Kidney tubule cell (primary cell): Measurements from ENCODE around the gene DOP1B.
A peak's percentile ranks its signal among the peaks of the same experiment; 100 is the strongest.
"Not testable (repeated sequence)": the region's sequence is repeated elsewhere in the genome, so short reads cannot be mapped to it uniquely, and the experiment has no call there.

Experiments used
- DNase-seq: peaks from one replicate; pipeline ENCODE4 v3.0.0-alpha.2; 2018; ENCODE audit warnings: low spot score

Gene DOP1B

DNA sequence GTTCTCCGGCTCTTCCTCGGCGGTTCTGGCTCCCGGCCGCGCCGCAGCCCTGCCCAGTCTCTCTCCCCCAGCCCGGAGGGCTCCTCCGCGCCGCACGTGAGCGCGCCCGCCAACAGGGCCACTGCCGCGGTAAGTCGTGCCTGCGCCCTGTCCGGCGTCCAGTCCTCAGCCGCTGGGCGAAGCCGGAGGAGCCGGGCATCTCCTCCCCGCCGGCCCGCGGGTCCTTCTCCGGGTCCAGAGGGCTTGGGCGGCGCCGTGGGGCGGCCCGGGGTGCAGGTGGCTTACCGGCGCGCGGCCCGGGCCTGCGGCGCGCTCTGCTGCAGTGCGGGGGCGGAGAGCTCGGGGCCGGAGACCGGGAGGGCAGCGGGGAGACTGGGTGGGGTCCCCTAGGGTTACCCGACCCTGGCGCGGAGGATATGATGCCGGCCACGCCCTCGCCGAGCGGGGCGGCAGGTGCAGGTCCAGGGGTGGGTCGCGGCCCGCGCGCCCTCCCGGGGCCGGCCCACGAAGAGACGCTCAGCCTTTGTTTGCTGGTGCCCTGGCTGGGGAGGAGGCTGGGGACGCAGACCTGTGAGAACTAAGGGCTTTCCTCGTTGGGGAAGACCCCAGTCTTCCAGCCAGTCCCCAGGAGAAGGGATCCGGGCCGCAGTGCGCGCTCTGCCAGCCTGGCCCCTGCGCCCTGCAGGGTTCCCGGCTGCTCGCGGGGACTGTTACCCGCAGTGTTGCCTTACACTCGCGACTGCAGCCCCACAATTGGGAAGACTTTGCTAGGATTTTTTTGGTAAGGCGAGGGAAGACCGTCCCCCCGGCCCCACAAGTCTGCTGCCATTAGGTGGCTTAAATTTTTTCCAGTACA, at the start of gene DOP1B:
DOP1B (plus strand) TSS at position 10 of the 856 bp plus-strand sequence. CDS start 7,910 bp downstream, outside the sequence.
- no peak for DNase-seq

DNA sequence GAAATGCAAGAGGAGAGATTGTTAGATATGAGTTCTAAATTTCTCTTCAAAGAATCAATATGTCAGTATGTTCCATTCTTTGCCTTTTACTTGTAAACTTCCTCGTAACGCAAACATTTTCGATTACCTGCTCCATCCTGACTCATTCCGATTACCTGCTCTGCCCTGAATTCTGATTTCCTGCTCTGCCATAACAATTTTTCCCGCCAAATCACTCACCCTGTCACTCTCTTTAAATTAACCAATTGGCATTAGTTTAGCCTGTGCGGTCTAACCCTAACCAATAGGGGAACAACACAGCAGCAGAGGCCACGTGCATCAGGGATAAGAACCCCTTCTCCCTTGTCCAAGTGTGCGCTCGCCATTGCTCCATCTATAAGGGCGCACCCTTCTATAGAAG, 46.8 kb upstream of the DOP1B start:
- no peak for DNase-seq

- peak; percentile 23 for DNase-seq
Observed at GRCh38 chr21:36111238-36111637, 45.4 kb upstream of the DOP1B start.

DNA sequence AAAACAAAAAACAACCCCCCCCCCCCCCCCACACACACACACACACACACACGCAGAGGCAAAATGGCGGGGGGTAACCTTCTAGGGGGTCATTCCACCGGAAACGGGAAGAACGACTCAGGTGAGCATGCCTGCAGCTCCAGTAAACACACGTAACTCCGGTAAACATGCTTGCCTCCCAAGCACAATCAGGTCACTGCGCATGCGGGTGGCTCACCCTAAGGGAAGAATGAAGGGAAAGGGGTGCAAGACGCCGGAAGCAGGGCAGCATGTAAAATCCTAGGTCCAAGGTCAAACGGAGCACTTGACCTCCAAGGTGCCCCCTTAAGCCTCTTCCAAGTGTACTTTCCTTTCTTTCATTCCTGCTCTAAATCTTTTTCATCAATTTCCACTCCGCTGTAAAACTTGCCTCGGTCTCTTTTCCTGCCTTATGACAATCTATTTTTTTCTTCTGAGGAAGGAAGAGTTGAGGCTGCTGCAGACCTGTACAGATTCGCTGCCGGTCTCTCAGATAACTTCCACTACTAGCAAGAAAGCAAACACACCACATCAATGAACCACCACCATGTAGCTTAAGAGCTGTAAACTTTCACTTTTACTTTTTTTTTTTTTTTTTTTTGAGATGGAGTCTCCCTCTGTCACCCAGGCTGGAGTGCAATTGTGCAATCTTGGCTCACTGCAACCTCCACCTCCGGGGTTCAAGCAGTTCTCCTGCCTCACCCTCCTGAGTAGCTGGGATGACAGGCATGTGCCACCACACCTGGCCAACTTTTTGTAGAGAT, 42.8 kb upstream of the DOP1B start:
- DNase-seq = peak; percentile 38

GRCh38 chr21:36115138-36115730, 41.4 kb upstream of the DOP1B start:
- DNase-seq = no peak

DNA sequence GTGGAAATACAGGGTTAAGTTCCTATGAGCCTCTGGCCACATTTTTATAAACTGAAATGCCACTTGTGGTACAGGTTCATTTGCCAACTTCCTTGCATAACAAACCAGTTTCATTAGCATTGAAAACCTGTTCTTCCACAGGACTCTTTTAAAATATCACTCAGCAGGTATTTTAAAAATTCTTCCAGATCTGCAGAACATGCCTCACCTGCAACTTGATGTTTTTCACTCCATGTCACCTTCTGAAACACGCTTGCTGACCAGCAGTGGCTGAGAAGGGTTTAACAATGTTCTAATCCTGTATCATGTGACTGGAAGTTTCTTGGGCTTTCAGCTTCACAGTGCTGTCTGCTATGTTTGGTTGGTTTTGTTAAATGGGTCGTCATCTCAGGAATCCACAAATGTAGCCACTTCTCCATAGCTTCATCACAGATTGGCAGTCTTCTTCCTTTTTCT, 39.3 kb upstream of the DOP1B start:
- no peak for DNase-seq

DNA sequence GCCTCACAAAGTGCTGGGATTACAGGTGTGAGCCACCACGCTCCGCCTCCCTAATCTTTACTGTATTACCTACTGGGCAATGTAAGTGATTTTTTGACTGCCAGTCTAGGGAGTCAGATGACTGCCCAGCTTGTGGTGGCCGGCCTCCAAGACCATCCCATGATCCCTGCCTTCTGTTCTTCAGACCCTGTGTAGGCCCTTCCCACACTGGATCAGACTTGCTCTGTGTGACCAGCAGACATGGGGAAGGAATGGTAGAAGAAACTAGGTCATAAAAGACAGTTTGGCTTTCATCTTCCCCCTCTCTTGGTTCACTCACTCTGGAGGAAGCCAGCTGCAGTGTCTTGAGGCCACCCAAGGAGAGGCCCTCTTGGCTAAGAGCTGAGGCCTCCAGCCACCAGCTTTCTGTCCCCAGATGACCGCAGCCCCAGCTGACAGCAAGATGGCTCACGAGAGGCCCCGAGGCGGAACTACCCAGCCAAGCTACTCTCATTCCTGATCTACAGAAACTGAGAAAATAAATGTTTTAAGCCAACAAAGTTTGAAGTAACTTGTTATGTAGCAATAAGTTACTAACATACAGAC, 36.2 kb upstream of the DOP1B start:
- no peak for DNase-seq

DNA sequence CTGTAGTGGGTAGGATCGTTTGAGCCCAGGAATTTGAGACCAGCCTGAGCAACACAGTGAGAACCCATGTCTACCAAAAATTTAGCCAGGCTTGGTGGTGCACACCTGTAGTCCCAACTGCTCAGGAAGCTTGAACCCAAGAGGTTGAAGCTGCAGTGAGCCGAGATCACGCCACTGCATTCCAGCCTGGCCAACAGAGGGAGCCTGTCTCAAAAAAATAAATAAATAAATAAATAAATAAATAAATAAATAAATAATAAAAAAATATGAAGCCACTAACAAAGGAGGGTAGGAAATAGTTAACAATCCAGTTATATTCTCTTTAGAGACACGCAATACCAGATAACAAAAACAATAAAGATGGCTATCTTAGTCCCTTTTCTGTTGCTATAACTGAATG, 33.6 kb upstream of the DOP1B start:
- DNase-seq = no peak

DNA sequence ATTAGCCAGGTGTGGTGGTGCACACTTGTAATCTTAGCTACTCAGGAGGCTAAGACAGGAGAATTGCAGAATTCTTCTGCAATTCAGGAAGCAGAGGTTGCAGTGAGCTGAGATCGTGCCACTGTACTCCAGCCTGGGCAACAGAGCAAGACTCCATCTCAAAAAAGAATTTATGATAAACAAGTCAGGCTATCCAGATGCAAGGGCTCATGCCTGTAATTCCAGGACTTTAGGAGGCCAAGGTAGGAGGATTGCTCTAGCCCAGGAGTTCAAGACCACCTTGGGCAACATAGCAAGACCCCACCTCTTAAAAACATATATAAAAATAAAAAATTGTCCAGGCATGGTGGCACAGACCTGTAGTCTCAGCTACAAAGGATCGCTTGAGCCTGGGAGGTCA, 32.2 kb upstream of the DOP1B start:
- no peak for DNase-seq

- DNase-seq = peak; percentile 61
Observed at GRCh38 chr21:36125512-36126207, 31.0 kb upstream of the DOP1B start.

DNA sequence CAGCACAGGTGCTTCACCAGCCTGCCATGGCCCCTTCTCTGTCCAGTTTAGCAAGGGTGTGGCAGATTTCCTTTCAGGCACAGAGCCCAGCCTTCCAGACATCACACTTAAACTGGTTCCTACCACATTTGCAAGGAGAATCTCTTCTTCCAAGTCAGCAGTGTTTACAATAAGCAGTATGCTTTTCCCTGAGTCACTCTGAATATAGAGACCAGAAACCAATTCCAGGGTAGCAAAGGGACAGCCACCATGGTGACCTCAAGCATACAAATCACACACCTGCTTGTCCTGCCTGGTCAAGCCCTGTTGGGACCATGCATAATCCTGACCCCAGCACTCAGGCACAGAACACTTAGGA, 30.4 kb upstream of the DOP1B start:
- no peak for DNase-seq

DNA sequence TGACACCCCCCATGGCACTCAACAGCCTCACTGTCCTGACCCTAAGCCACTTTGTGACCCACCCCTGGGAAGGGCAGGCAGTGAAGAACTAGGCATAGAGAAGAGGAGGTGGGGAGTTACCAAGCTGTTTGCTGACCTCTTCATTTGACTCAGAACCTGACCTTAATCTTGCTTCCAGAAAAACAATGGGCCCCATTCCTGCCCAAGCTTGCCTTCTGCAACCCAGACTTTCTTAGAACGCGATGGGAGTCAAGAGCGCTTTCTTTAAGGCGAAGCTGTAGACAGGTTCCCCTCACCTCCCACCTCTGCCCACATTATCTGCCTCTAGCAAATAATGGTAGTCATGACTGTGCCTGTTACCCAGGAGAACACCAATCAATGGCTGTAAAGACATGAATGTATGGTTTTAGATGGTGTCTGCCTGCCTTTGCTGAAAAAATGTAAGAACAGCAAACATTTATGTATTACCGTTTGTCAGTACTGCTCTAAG, 30.0 kb upstream of the DOP1B start:
- no peak for DNase-seq

- DNase-seq = no peak
Observed at GRCh38 chr21:36127250-36127904, 29.2 kb upstream of the DOP1B start.

DNA sequence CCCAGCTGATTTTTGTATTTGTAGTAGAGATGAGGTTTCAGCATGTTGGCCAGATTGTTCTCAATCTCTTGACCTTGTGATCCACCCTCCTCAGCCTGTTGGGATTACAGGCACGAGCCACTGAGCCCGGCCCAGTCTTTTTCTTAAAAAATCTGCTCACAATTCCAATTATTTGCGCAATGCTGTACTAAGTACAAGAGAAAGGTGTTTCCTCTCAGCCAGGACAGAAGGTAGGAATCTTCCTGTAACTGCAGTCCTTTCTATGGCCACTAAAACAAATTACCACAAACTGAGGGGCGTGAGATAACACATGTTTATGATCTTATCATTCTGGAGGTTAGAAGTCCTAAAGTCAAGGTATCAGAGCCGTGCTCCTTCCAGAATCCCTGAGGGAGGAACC, 28.6 kb upstream of the DOP1B start:
- DNase-seq = no peak

- no peak for DNase-seq
Observed at GRCh38 chr21:36129219-36129618, 27.4 kb upstream of the DOP1B start.

- not testable (repeated sequence) for DNase-seq
Observed at GRCh38 chr21:36130414-36130762, 26.2 kb upstream of the DOP1B start.

GRCh38 chr21:36130839-36131238, 25.8 kb upstream of the DOP1B start:
- not testable (repeated sequence) for DNase-seq

- DNase-seq = no peak
Observed at GRCh38 chr21:36132696-36133095, 23.9 kb upstream of the DOP1B start.

DNA sequence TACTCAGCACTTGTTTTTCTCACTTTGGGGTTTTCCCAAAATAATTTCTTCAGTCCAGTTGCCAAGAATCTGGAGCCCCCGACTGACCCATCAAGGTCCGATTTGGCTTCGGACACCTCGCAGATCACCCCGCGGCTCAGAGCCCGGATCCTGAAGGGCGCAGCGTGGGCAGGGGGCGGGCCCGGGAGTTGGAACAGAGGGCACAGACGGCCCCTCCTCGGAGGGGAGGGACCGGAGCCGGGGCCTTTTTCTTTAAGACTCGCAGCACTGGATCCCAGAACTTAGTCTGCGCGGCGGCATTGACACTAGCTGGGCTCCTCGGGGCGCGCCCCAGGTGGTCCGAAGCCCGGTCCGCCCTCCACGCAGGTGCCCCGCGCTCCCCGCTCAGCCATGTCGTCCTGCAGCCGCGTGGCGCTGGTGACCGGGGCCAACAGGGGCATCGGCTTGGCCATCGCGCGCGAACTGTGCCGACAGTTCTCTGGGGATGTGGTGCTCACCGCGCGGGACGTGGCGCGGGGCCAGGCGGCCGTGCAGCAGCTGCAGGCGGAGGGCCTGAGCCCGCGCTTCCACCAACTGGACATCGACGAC, 21.7 kb upstream of the DOP1B start, which contains the start of gene CBR3:
CBR3 (plus strand) TSS at position 277 of the 588 bp plus-strand sequence; CDS start at position 391, 114 bp downstream.
- peak; percentile 52 for DNase-seq

GRCh38 chr21:36135391-36136102, 21.1 kb upstream of the DOP1B start:
- peak; percentile 79 for DNase-seq
